Activated naive CD4-positive, alpha-beta T cell treated with anti-CD3 and anti-CD28 coated beads for 36 hours (primary cell): ENCODE results near the gene ZFP69B. TPM values are rescaled to one million over a fixed set of nuclear protein-coding genes. Genes with fewer than 3 reads are reported as not detected.

Experiments used
- CTCF ChIA-PET: fragments of 350-600 bp; sonication (Branson Sonifier 250); formaldehyde crosslinking; loops from one replicate; lab custom pipeline; 2021; ENCODE audit warnings: antibody characterized with exemption; lab: Charles Lee
- DNase-seq: peaks from one replicate; pipeline ENCODE4 v3.0.0-alpha.2; 2020
- H3K27ac Mint-ChIP-seq: one replicate; pipeline ENCODE4 v1.8.0; 2021; ENCODE audit warnings: mild to moderate bottlenecking, mixed read lengths
- H3K27me3 Mint-ChIP-seq: one replicate; pipeline ENCODE4 v1.8.0; 2021; ENCODE audit warnings: low read depth, mixed read lengths
- H3K36me3 Mint-ChIP-seq: one replicate; pipeline ENCODE4 v1.8.0; 2021; ENCODE audit warnings: low read depth, mixed read lengths
- H3K4me1 Mint-ChIP-seq: one replicate; pipeline ENCODE4 v1.8.0; 2021; ENCODE audit warnings: low read depth, mixed read lengths
- H3K4me3 Mint-ChIP-seq: one replicate; pipeline ENCODE4 v1.8.0; 2021; ENCODE audit warnings: mild to moderate bottlenecking, moderate library complexity, mixed read lengths
- H3K9me3 Mint-ChIP-seq: one replicate; pipeline ENCODE4 v1.8.0; 2021; ENCODE audit warnings: mixed read lengths
- intact Hi-C: fragments of 100-400 bp; cut with micrococcal nuclease; formaldehyde crosslinking; loops from one replicate; pipeline ENCODE4 v1.15.1; 2023
- total RNA-seq, 2 experiments: library from RNA; stranded (reverse); gene quantifications; one replicate each; pipeline ENCODE4 v1.2.3, GENCODE V29; 2021

Gene ZFP69B
- total RNA-seq = 10 to 100 TPM; 11.2 to 11.3 TPM

DNA sequence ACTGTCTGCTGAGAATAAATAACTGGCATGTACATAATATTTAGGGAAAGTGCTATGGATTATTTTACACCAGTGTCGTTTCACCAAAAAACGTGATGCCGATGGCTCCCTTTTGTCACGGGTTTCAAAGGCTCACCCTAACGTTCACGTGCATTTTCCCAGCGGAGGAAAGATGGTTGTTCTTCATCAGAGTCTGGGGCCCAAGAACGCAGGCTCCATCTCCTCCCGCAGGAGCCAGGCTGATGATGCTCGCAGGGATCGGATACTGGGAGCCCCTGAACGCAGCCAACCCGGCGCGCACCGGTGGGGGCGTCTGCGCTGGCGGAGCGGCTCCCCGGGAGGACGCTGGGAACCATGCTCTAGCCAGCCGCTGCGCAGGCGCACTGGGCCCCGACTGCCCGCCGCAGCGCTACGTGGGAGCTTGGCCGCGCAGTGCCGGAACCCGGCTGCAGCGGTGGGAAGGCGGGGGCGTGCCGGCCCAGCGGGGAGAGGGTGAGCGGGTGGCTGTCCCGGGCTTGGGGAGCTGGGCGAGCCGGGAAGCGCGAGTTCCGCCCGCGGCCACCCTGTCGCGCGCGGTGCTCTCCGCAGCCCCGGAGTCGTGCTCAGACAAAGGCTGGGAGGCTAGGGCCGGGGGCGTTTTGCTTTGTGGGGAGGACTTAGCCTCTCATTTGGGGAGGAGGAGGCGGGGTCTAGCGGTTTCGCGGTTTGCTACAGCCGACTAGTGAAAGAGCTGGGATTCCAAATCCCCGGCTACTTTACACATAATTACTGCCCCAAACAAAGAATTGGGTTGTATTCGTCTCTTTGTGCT, at the start of gene ZFP69B:
Gene ZFP69B, plus strand, starts transcription at position 793 of the 811 bp plus-strand sequence. CDS start 486 bp downstream, outside the sequence.
- Mint-ChIP-seq H3K36me3 (peaks cover 50% of the 10 kb centered on the region), H3K27ac (peak within 1 kb of the TSS; percentile 93), H3K9me3 (peaks cover 41% of the 10 kb centered on the region), H3K27me3 (no peaks in the 10 kb centered on the region), H3K4me3 (peak within 1 kb of the TSS; percentile 80), H3K4me1 (peaks cover 32% of the 10 kb centered on the region)
- peak; percentile 95 for DNase-seq
- intact Hi-C loops = loop anchor here (1.0 to 2.0 kb wide), 2 partner anchors 55 to 391 kb away; no protein-coding TSS in a partner anchor
- CTCF ChIA-PET = interaction anchor here (2.1 kb wide), 1 partner anchor 12 kb away, joined by 10 read pairs; no protein-coding TSS in a partner anchor

GRCh38 chr1:40401473-40402201, 48.6 kb upstream of the ZFP69B start:
- H3K9me3 Mint-ChIP-seq = no peaks in the 10 kb centered on the region
- intact Hi-C loops = no loop called here
- H3K36me3 Mint-ChIP-seq = peaks cover 65% of the 10 kb centered on the region
- peak overlapping the region; percentile 19 for H3K4me3 Mint-ChIP-seq
- H3K27me3 Mint-ChIP-seq = no peaks in the 10 kb centered on the region
- H3K4me1 Mint-ChIP-seq = peaks cover 85% of the 10 kb centered on the region
- peak overlapping the region; percentile 94 for H3K27ac Mint-ChIP-seq
- DNase-seq = no peak
- CTCF ChIA-PET = interaction anchor here (1.1 to 3.9 kb wide), 4 partner anchors 16 to 258 kb away, joined by 3 to 24 read pairs (median 6); partner anchors contain the start of gene SMAP2

GRCh38 chr1:40404670-40405462, 45.4 kb upstream of the ZFP69B start:
- CTCF ChIA-PET = interaction anchor here (0.7 to 3.9 kb wide), 19 partner anchors 9 to 325 kb away, joined by 3 to 37 read pairs (median 5); partner anchors contain the start of gene COL9A2
- intact Hi-C loops = loop anchor here (1.0 to 5.0 kb wide), 7 partner anchors 11 to 260 kb away; partner anchors contain the start of gene SMAP2
- Mint-ChIP-seq H3K4me3 (peak overlapping the region; percentile 41), H3K36me3 (peaks cover 66% of the 10 kb centered on the region), H3K27me3 (no peaks in the 10 kb centered on the region), H3K4me1 (peaks cover 71% of the 10 kb centered on the region), H3K27ac (peak overlapping the region; percentile 94), H3K9me3 (no peaks in the 10 kb centered on the region)
- peak; percentile 62 for DNase-seq

DNA sequence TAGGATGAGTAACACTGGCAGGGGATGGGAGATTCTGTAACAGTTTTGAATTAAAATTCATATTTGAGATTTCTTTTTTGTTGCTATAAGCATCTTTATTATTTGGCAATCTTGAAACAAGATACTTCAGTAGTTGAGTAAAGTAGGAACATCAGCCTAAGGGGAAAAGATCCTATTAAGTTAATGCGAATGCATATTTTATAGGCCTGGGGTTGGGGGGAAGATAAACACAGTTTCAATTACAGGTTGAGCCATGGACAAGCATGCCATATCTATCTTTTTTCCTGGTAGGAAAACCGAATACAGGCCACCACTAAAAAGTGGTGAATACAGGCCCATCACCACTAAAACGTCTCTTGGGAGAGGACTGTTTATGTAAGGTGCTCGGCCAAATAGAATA, 44.5 kb upstream of the ZFP69B start:
- Mint-ChIP-seq H3K27me3 (no peaks in the 10 kb centered on the region), H3K36me3 (peaks cover 65% of the 10 kb centered on the region), H3K4me3 (no peak overlapping the region), H3K9me3 (no peaks in the 10 kb centered on the region), H3K27ac (peak overlapping the region; percentile 94), H3K4me1 (peaks cover 64% of the 10 kb centered on the region)
- no peak for DNase-seq
- CTCF ChIA-PET = interaction anchor here (1.4 to 3.9 kb wide), 10 partner anchors 11 to 326 kb away, joined by 4 to 37 read pairs (median 10); partner anchors contain the start of gene COL9A2
- intact Hi-C loops = loop anchor here (1.0 to 5.0 kb wide), 3 partner anchors 34 to 261 kb away; partner anchors contain the start of gene SMAP2

GRCh38 chr1:40407453-40407852, 42.8 kb upstream of the ZFP69B start:
- H3K36me3 Mint-ChIP-seq = peaks cover 64% of the 10 kb centered on the region

DNA sequence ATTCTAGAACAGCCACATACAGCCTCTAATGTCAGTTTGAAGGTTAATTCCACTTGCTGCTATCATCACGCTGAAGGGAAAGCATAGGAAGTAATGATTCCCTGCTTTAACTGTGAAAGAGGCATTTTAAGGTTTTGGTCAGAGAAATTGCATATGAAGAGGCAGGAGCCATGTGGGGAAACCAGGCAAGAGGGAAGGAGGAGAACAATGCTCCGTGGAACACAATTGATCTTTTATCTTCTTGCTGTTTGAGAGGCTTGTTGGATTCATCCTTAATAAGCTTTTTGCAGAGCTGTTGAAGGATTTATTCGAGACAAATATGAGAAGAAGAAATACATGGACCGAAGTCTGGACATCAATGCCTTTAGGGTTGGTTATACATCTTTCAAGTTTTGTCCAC, 40.8 kb upstream of the ZFP69B start:
- CTCF ChIA-PET = no interaction called here
- H3K9me3 Mint-ChIP-seq = no peaks in the 10 kb centered on the region
- intact Hi-C loops = loop anchor here (5.0 kb wide), 1 partner anchor 37 kb away; the partner anchor contains the start of gene SMAP2
- H3K36me3 Mint-ChIP-seq = peaks cover 69% of the 10 kb centered on the region
- no peaks in the 10 kb centered on the region for H3K27me3 Mint-ChIP-seq
- H3K4me3 Mint-ChIP-seq = no peak overlapping the region
- H3K4me1 Mint-ChIP-seq = peaks cover 39% of the 10 kb centered on the region
- DNase-seq = no peak
- H3K27ac Mint-ChIP-seq = peak overlapping the region; percentile 46

More at GRCh38 chr1:40407453-40407852, 42.8 kb upstream of the ZFP69B start:
- Mint-ChIP-seq H3K27me3 (no peaks in the 10 kb centered on the region), H3K4me1 (peaks cover 54% of the 10 kb centered on the region), H3K4me3 (no peak overlapping the region), H3K9me3 (no peaks in the 10 kb centered on the region), H3K27ac (no peak overlapping the region)
- CTCF ChIA-PET = interaction anchor here (0.7 to 1.9 kb wide), 8 partner anchors 11 to 389 kb away, joined by 3 to 9 read pairs (median 3); partner anchors contain the start of gene SMAP2
- DNase-seq = no peak
- intact Hi-C loops = loop anchor here (5.0 kb wide), 1 partner anchor 35 kb away; the partner anchor contains the start of gene SMAP2

- Mint-ChIP-seq H3K27me3 (no peaks in the 10 kb centered on the region), H3K36me3 (peaks cover 77% of the 10 kb centered on the region), H3K27ac (peak overlapping the region; percentile 26), H3K9me3 (no peaks in the 10 kb centered on the region), H3K4me1 (peaks cover 28% of the 10 kb centered on the region), H3K4me3 (no peak overlapping the region)
- intact Hi-C loops = no loop called here
- CTCF ChIA-PET = interaction anchor here (0.9 to 3.0 kb wide), 5 partner anchors 27 to 267 kb away, joined by 3 to 12 read pairs (median 6); no protein-coding TSS in a partner anchor
- DNase-seq = no peak
These were observed 39.0 kb upstream of the ZFP69B start for GRCh38 chr1:40411294-40411693.

DNA sequence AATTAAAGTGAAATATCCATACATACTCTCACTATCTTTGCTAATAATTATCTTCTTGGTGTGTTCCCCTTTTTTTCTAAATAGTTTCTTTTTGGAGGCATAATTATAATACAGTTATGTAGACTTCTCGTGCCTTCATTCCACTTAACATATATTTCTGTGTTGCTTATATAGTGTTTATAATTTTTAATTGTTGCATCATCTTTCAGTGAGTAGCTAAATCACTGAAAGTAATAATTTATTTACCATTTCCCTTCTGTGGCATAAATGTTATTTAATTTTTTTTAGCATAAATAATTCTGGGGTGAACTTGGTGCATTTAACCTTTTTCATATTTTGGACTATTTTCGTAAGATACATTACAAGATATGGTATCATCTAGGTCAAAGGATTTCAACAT, 38.4 kb upstream of the ZFP69B start:
- no peaks in the 10 kb centered on the region for H3K9me3 Mint-ChIP-seq
- peaks cover 25% of the 10 kb centered on the region for H3K4me1 Mint-ChIP-seq
- intact Hi-C loops = no loop called here
- no peak overlapping the region for H3K4me3 Mint-ChIP-seq
- DNase-seq = no peak
- CTCF ChIA-PET = interaction anchor here (0.9 to 3.0 kb wide), 4 partner anchors 26 to 268 kb away, joined by 3 to 12 read pairs (median 6); no protein-coding TSS in a partner anchor
- H3K27me3 Mint-ChIP-seq = no peaks in the 10 kb centered on the region
- peaks cover 77% of the 10 kb centered on the region for H3K36me3 Mint-ChIP-seq
- no peak overlapping the region for H3K27ac Mint-ChIP-seq

DNA sequence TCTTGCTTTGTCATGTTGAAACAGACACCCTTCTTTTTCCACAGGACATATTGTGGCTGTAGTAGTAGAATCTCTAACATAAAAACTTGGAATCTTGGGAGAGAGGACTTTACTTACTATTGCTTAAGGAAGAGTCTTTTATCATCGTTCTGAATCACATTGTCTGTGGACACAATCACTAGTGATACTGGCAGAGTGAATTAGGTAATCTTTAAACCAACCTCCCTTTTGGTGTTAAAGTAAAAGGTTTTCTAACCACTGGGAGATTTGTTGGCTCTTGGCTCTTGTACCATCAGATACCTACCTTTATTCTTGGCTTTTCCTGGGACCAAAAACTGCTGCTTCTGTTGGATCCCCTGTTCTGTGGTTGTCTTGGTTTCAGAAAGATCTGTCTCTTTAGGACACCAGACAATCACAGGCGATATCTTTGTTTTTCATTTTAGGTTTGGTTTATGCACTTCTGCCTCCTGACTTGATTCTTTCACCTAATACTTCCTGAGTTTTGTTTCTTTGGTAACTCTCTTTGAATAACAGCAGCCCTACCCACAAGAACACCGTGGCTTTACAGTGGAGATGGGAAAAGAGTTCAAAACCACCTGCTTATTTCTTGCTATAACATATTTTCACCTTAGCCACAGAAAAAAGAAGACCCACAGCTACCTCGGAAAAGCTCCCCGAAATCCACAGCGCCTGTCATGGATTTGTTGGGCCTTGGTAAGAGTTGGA, 36.6 kb upstream of the ZFP69B start:
- intact Hi-C loops = no loop called here

GRCh38 chr1:40414331-40414730, 35.9 kb upstream of the ZFP69B start:
- H3K27me3 Mint-ChIP-seq = no peaks in the 10 kb centered on the region
- H3K4me1 Mint-ChIP-seq = peaks cover 18% of the 10 kb centered on the region
- no peak overlapping the region for H3K4me3 Mint-ChIP-seq
- CTCF ChIA-PET = no interaction called here
- peak overlapping the region; percentile 12 for H3K27ac Mint-ChIP-seq
- no peak for DNase-seq
- intact Hi-C loops = no loop called here
- peaks cover 81% of the 10 kb centered on the region for H3K36me3 Mint-ChIP-seq
- no peaks in the 10 kb centered on the region for H3K9me3 Mint-ChIP-seq

More for the DNA sequence above, 36.6 kb upstream of the ZFP69B start:
- H3K4me1 Mint-ChIP-seq = peaks cover 18% of the 10 kb centered on the region
- H3K27me3 Mint-ChIP-seq = no peaks in the 10 kb centered on the region
- no peaks in the 10 kb centered on the region for H3K9me3 Mint-ChIP-seq
- no peak for DNase-seq
- H3K4me3 Mint-ChIP-seq = no peak overlapping the region
- H3K27ac Mint-ChIP-seq = peak overlapping the region; percentile 55
- CTCF ChIA-PET = no interaction called here
- H3K36me3 Mint-ChIP-seq = peaks cover 83% of the 10 kb centered on the region

GRCh38 chr1:40416709-40417108, 33.6 kb upstream of the ZFP69B start:
- CTCF ChIA-PET = interaction anchor here (1.0 to 1.2 kb wide), 2 partner anchors 9 to 11 kb away, joined by 4 read pairs; no protein-coding TSS in a partner anchor
- H3K27ac Mint-ChIP-seq = peak overlapping the region; percentile 9

More at GRCh38 chr1:40416709-40417108, 33.6 kb upstream of the ZFP69B start:
- Mint-ChIP-seq H3K36me3 (peaks cover 84% of the 10 kb centered on the region), H3K4me3 (no peak overlapping the region), H3K4me1 (peaks cover 15% of the 10 kb centered on the region), H3K9me3 (no peaks in the 10 kb centered on the region), H3K27me3 (no peaks in the 10 kb centered on the region)
- no peak for DNase-seq
- intact Hi-C loops = no loop called here
